Right cardiac atrium (tissue), 5 donors: Measurements from ENCODE around the gene GPSM1. TPM values are rescaled to one million over a fixed set of nuclear protein-coding genes. Genes with fewer than 3 reads are reported as not detected.

ENCODE experiments used
- ATAC-seq, 2 donors: fragments of 200-7000 bp; cut with Tn5 transposase; one replicate each; pipeline versions ENCODE4 v1.8.0 to v1.9.1; 2020; ENCODE audit warnings: moderate library complexity in 2 of 2, mild to moderate bottlenecking in 1 of 2
- DNase-seq, 3 donors: peaks; one replicate each; pipeline ENCODE4 v3.0.0-alpha.2; 2020
- H3K27ac ChIP-seq: one replicate; pipeline ENCODE4 v1.5.1; 2013; ENCODE audit warnings: mild to moderate bottlenecking, low read length, control low read depth, moderate library complexity
- H3K27me3 ChIP-seq: one replicate; pipeline ENCODE4 v1.6.1; 2013; ENCODE audit not compliant: control insufficient read depth, insufficient read depth
- H3K4me1 ChIP-seq: one replicate; pipeline ENCODE4 v1.6.1; 2013; ENCODE audit warnings: low read length; ENCODE audit not compliant: control insufficient read depth, insufficient read depth
- H3K4me3 ChIP-seq: one replicate; pipeline ENCODE4 v1.5.1; 2013; ENCODE audit warnings: low read length, control low read depth
- H3K9me3 ChIP-seq: one replicate; pipeline ENCODE4 v1.6.1; 2013; ENCODE audit warnings: low read length; ENCODE audit not compliant: control insufficient read depth
- WGBS: extraction: QIAGEN DNeasy Blood & Tissue Kit; methylation state at CpG from one replicate; pipeline ENCODE4 v1.1.7; 2013; 5-methylcytosine and 5-hydroxymethylcytosine counted together
- intact Hi-C, 4 donors: fragments of 100-400 bp; cut with DNase I; formaldehyde crosslinking; loops; one replicate each; pipeline versions ENCODE4 v1.11.0 to v1.14.0; 2022 to 2023
- polyA plus RNA-seq: library from polyadenylated mRNA; stranded (reverse); fragments of 200-250 nt; gene quantifications from one replicate; pipeline ENCODE4 v1.2.3, GENCODE V29; 2013
- total RNA-seq, 4 donors: library from RNA; stranded (reverse); fragmentation: NEBNext Ultra II Directional; extraction: Animal tissue kit (Norgen Biotek cat#: 25700); gene quantifications; one replicate each; pipeline ENCODE4 v1.2.1, GENCODE V29; 2021
- donor health status: healthy with polysubstance abuse.
- donor health status: DM: no; HTN: yes; CAD: no.
- donor health status: DM: no; HTN: no; CAD: no.
- donor health status: DM: no; HTN: yes; CAD: no; lungs with severe emphysema.
- donor health status: DM: yes; HTN: yes; CAD: no.

GPSM1 gene
- total and polyA plus RNA-seq, 5 donors, result 46.3 to 90.6 (median 73.3) TPM

GRCh38 chr9:136381311-136381710, 54.0 kb downstream of the GPSM1 start:
- H3K4me3 ChIP-seq, result no peak overlapping the region
- DNase-seq (peak; percentile 56 to 87 (median 86)), ATAC-seq (peak; percentile 52 to 58)
- H3K27me3 ChIP-seq, result no peaks in the 10 kb centered on the region
- 61% methylated on average over 9 of the region's 9 CpGs for WGBS
- no peak overlapping the region for H3K27ac ChIP-seq
- intact Hi-C loops, result no loop called here
- no peaks in the 10 kb centered on the region for H3K9me3 ChIP-seq
- no peaks in the 10 kb centered on the region for H3K4me1 ChIP-seq

- Histone ChIP-seq H3K27me3 (no peaks in the 10 kb centered on the region), H3K27ac (no peak overlapping the region), H3K4me1 (no peaks in the 10 kb centered on the region), H3K9me3 (no peaks in the 10 kb centered on the region), H3K4me3 (no peak overlapping the region)
- ATAC-seq, result peak in 1 of 2 donors; percentile 2
- no peak for DNase-seq
- WGBS, result 91% methylated on average over 25 of the region's 25 CpGs
- intact Hi-C loops, result no loop called here
These were observed 54.7 kb downstream of the GPSM1 start for GRCh38 chr9:136381966-136382513.

GRCh38 chr9:136383436-136383835, 56.1 kb downstream of the GPSM1 start:
- intact Hi-C loops, result no loop called here
- no peaks in the 10 kb centered on the region for H3K4me1 ChIP-seq
- no peaks in the 10 kb centered on the region for H3K9me3 ChIP-seq
- DNase-seq, result peak in 1 of 3 donors; percentile 47
- no peak for ATAC-seq
- H3K4me3 ChIP-seq, result no peak overlapping the region
- H3K27ac ChIP-seq, result no peak overlapping the region
- H3K27me3 ChIP-seq, result no peaks in the 10 kb centered on the region
- WGBS, result 97% methylated on average over 20 of the region's 20 CpGs

- no peak for DNase-seq
- Histone ChIP-seq H3K27me3 (no peaks in the 10 kb centered on the region), H3K4me3 (no peak overlapping the region), H3K27ac (no peak overlapping the region), H3K9me3 (no peaks in the 10 kb centered on the region), H3K4me1 (no peaks in the 10 kb centered on the region)
- 90% methylated on average over 11 of the region's 11 CpGs for WGBS
- intact Hi-C loops, result no loop called here
- no peak for ATAC-seq
These were observed 57.7 kb downstream of the GPSM1 start for GRCh38 chr9:136385015-136385414.

- Histone ChIP-seq H3K27me3 (no peaks in the 10 kb centered on the region), H3K9me3 (no peaks in the 10 kb centered on the region), H3K4me3 (no peak overlapping the region), H3K27ac (no peak overlapping the region), H3K4me1 (no peaks in the 10 kb centered on the region)
- intact Hi-C loops, result no loop called here
- 91% methylated on average over 13 of the region's 13 CpGs for WGBS
- DNase-seq (no peak), ATAC-seq (no peak)
These were observed 58.7 kb downstream of the GPSM1 start for GRCh38 chr9:136386018-136386417.

- peak in 1 of 2 donors; percentile 21 for ATAC-seq
- Histone ChIP-seq H3K27me3 (no peaks in the 10 kb centered on the region), H3K4me3 (no peak overlapping the region), H3K27ac (no peak overlapping the region), H3K4me1 (no peaks in the 10 kb centered on the region), H3K9me3 (no peaks in the 10 kb centered on the region)
- 95% methylated on average over 19 of the region's 19 CpGs for WGBS
- peak in 1 of 3 donors; percentile 37 for DNase-seq
- intact Hi-C loops, result no loop called here
These were observed 59.9 kb downstream of the GPSM1 start for GRCh38 chr9:136387217-136387616.

GRCh38 chr9:136389396-136389795, 62.1 kb downstream of the GPSM1 start:
- Histone ChIP-seq H3K27ac (no peak overlapping the region), H3K4me3 (no peak overlapping the region), H3K27me3 (no peaks in the 10 kb centered on the region), H3K4me1 (no peaks in the 10 kb centered on the region), H3K9me3 (no peaks in the 10 kb centered on the region)
- 85% methylated on average over 14 of the region's 14 CpGs for WGBS
- intact Hi-C loops, result no loop called here
- DNase-seq (peak in 1 of 3 donors; percentile 36), ATAC-seq (no peak)

- WGBS, result 90% methylated on average over 28 of the region's 28 CpGs
- H3K4me1 ChIP-seq, result no peaks in the 10 kb centered on the region
These were observed 64.6 kb downstream of the GPSM1 start for GRCh38 chr9:136391737-136392537.

GRCh38 chr9:136392538-136393449, 65.5 kb downstream of the GPSM1 start:
- H3K27me3 ChIP-seq, result no peaks in the 10 kb centered on the region
- peak; percentile 16 to 50 (median 46) for DNase-seq
- no peaks in the 10 kb centered on the region for H3K9me3 ChIP-seq
- 79% methylated on average over 21 of the region's 21 CpGs for WGBS
- no peak overlapping the region for H3K4me3 ChIP-seq
- intact Hi-C loops, result no loop called here
- no peaks in the 10 kb centered on the region for H3K4me1 ChIP-seq
- ATAC-seq, result no peak
- no peak overlapping the region for H3K27ac ChIP-seq

More at GRCh38 chr9:136391737-136392537, 64.6 kb downstream of the GPSM1 start:
- H3K27ac ChIP-seq, result no peak overlapping the region
- H3K4me3 ChIP-seq, result no peak overlapping the region
- H3K9me3 ChIP-seq, result no peaks in the 10 kb centered on the region
- ATAC-seq (no peak), DNase-seq (peak in 1 of 3 donors; percentile 50)
- no peaks in the 10 kb centered on the region for H3K27me3 ChIP-seq
- intact Hi-C loops, result no loop called here

GRCh38 chr9:136393531-136393930, 66.2 kb downstream of the GPSM1 start:
- WGBS, result 87% methylated on average over 17 of the region's 17 CpGs
- Histone ChIP-seq H3K27me3 (no peaks in the 10 kb centered on the region), H3K4me3 (no peak overlapping the region), H3K27ac (no peak overlapping the region), H3K4me1 (no peaks in the 10 kb centered on the region), H3K9me3 (no peaks in the 10 kb centered on the region)
- ATAC-seq (no peak), DNase-seq (peak in 2 of 3 donors; percentile 7 to 48)
- intact Hi-C loops, result no loop called here
